GM19397 (cell line): ENCODE measurements around the gene TCERG1L.

Experiments used
- ATAC-seq: cut with Tn5 transposase; IDR thresholded peaks from one replicate; pipeline ENCODE4 v1.9.1; 2021; ENCODE audit warnings: mild to moderate bottlenecking, moderate library complexity; ENCODE audit not compliant: unreplicated experiment

The TCERG1L gene

GRCh38 chr10:131211559-131211958, 100.0 kb downstream of the TCERG1L start:
- no peak for ATAC-seq

- no peak for ATAC-seq
Observed at GRCh38 chr10:131211146-131211545, 100.4 kb downstream of the TCERG1L start.

DNA sequence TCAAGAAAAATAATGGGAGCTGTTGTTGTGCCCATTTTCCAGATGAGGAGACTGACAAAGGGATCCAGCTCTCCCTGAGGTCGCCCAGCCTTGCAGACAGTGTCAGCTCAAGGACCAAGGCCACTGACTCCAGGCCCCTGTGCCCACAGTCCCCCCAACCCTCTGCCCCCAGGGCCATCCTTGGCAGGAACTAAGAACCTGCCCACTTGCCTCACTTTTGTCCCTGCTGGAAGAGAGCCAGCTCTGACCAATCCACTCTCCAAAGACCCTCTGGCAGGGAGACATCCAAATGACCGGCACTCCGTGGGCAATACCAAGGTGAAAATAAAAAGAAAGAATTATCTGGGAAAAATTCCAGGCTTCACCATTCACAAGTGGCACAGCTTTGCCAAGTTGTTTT, 101.3 kb downstream of the TCERG1L start:
- ATAC-seq: no peak

- no peak for ATAC-seq
Observed at GRCh38 chr10:131207584-131208532, 103.7 kb downstream of the TCERG1L start.

DNA sequence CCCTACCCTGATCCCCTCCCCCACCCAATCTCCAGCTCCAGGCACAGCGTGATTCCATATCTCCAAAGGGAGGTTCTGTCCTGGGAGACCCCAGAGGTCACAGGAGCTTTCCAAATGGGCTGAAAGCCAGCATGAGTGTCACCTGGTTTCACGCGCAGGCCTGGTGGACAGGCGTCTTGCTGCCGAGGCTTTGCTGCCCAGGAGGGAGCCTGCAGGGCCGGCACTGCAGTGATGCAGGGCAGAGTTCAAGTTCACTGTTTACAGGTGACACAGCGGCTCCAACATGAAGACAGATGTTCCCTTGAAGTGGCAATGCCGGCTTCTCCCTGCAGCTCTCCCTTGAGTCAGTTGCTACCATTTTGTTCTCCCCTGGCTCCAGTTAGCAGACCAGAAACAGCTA, 104.3 kb downstream of the TCERG1L start:
- ATAC-seq: no peak

DNA sequence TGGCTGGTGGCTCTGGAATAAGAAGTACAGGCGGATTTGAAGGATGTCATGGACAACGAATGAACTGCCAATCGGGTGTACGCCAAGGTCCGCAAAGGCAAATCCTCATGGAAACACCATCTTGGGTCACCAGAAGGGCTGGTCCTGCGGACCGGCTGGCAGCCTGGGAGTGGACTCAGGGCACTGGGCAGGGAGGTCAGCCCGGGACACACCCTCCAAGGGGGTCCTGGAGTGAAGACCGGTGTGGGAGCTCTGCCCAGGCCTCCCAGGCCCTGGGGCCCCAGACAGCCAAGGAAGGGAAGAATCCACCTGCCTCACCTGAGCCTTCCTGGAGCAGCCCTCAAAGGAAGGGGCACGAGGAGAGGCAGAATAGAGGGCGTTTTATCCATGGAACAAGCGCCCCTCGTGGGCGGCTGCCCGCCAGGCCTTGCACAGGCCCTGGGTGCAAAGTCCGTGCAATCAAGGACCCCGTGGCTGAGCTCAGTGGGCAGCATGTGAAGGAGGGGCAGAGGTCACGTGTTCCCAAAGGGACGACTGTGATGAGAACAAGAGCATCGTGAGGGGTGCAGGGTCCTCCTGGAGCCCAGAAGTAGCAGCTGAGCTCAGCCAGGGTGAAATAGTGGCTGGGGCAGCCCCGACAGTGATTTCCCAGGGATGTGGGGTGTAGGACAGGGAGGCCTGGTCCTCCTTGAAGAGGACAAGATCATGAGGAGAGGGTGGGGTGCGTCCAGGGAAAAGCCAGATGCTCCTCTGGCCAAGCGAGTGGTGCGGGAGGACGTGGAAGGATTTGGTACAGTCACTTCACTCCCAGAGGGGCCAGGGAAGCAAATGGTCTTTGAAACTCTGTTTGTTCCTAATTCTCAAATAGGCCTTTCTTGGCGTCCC, 105.2 kb downstream of the TCERG1L start:
- no peak for ATAC-seq

- ATAC-seq: no peak
Observed at GRCh38 chr10:131205556-131205955, 106.0 kb downstream of the TCERG1L start.

DNA sequence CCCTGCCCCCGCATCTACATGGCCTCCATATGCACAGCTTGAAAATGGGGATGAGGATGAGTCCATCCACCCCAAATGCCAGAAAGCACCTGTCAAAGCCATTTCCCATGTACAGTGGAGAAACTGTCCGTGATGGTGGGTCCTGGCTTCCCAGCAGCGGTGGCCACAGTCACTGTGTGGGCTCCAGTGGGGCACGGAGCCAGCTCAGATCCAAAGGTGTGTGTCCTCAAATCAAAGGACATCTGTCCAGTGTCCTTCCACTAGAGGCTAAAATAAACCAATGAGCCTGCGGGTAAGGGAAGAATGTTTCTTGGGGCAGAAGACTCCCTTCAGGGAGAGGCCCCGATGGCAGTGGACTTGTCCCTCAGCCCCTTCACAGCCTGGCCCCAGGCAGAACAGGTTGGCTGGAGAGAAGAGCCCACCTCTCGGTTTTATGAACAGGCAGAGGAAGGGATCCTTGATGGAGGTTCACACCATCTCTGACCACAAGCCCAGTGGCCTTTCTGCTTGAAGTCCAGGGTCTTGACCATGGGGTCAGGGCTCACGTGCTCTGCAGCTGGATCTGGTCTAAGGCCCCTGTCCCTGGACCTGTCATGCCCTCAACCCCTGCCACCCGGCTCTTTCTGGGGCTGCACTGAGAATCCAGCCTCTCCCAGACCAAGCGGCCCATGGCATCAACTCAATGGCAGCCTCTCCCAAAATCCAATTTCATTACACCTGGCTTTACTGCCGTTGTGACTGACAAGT, 106.9 kb downstream of the TCERG1L start:
- ATAC-seq: no peak

DNA sequence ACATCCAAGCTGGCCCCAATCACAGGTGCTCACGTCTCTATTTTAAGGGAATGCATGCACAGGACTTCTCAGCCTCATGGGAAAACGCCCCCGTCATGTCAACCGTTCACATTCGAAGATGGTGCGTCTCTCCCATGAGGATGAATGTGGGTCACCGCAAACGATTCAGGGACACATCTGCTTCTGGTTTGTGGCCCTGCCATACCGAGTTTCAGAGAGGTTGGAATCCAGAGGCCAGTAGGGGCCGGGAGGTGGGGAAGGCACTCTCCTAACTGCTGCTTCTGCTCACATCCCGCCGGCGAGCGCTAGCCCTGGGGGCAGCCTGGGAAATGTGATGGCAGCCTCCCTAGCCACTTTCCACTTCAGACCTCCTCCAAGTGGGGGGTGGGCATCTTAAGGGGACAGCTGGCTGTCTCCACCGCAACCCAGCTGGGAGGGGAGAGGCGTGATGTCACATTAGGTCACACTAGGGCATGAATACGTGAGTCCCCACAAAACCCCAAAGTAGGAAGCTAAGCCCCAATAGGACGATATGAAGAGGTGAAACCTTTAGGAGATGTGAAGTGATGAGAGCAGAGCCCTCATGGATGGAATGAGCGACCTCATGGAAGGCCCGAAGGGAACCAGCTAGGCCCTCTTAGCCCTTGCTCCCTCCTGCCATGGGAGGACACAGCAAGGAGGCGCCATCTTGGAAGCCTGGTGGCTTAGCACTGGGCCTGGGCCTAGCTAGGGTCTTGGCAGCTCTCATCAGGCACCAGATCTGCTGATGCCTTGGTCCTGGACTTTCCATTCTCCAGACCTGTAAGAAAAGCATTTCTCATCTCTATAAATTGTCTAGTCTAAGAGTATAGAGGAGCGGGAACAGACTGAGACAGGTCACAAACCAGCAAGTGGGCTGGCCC, 107.8 kb downstream of the TCERG1L start:
- ATAC-seq: no peak

- no peak for ATAC-seq
Observed at GRCh38 chr10:131202990-131203389, 108.5 kb downstream of the TCERG1L start.

- ATAC-seq: no peak
Observed at GRCh38 chr10:131201741-131202515, 109.6 kb downstream of the TCERG1L start.

DNA sequence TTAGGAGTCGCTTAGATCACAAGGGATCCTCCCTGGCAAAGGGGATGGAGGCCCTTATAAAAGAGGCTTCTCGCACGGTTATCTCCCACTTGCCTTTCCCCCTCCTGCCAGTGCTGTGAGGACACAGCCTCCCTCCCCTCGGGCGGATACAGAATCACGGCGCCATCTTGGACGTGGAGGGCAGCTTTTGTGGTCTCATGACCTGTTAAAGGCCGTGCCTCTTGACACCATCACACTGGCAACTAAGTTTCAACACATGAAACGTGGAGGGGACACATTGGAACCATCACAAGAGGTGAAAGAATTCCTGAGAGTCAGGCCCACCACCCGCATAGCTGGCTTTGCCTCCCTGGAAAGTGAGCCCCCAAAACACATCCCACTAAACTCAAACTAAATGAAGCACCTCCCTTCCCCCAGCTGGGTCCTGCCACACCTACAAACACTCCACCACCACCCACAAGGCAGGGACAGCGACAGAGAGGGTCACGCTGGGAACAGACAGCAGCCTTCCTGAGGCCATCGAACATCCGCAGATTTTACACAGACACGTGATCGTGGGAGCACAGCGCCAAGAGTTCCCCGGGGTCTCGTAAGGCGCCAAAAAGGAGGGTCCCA, 110.6 kb downstream of the TCERG1L start:
- ATAC-seq: no peak

- ATAC-seq: no peak
Observed at GRCh38 chr10:131199646-131200045, 111.9 kb downstream of the TCERG1L start.

DNA sequence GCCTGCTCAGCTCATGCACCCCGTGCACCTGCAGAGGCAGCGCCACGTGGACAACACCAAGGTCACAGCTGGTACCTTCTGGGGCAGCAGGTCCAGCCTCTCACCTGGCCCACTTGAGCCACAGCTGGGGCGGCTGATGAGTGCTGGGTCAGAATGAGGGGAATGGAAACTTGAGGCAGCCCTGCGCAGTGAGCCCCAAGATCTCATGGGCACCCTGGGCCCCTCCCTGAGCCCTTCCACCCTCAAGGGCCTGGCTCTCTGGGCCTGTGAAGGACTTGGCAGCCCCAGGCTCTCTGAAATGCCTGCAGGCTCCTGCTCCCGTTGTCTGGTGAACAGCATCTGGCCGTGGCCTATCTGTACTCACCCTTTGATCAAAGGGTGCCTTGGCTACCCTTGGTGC, 112.7 kb downstream of the TCERG1L start:
- ATAC-seq: no peak

DNA sequence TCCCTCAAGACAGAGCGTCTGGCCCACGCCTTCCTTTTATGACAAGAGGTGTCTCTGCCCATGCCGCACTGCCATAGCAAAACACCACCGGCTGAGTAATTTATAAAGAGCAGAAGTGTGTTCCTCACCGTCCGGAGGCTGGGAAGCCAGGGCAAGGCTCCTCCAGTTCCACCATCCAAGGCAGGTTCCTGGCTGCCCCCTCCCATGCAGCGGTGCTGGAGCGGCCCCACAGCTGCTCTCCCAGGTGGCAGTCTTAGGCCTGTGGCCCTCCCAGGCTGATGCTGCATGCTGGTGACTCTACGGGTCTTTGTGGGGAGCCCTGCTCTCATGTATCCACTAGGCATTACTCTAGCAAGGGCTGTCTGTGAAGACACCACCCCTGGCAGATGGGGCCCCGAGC, 113.1 kb downstream of the TCERG1L start:
- ATAC-seq: no peak

GRCh38 chr10:131196176-131196885, 115.2 kb downstream of the TCERG1L start:
- no peak for ATAC-seq

DNA sequence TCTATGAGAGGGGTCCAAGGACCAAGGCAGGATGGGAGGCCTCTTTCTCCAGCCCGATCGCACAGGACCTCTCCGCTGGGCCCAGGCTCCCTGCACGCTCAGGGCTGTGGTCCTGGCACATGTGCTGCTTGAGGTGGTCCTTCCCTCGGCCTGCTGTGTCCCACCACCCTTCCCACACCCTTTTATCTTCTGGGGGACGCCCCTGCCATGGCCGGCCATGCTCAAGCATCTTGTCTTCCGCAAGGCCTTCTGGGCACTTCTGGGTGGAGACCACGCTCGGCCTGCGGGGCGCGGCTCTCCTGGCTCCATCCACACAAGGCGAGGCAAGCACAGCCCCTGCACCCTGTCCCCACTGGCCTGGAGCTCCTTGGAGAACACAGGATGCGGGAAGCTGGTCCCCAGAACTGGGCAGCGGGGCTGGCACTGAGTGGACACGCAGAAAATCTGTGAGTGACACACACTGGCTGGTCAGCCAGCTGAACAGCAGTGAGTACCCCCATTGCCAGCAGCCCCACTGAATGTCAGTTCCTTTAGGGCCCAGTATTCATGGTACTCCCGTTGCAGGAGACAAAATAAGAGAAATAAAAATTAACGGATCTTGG, 115.9 kb downstream of the TCERG1L start:
- ATAC-seq: no peak

- no peak for ATAC-seq
Observed at GRCh38 chr10:131195116-131195515, 116.4 kb downstream of the TCERG1L start.
